Esophagus muscularis mucosa (tissue), 4 donors: ENCODE data around the gene DEFB114. TPM values are rescaled to one million over a fixed set of nuclear protein-coding genes. Genes with fewer than 3 reads are reported as not detected.
"Not testable (repeated sequence)": the region's sequence is repeated elsewhere in the genome, so short reads cannot be mapped to it uniquely, and the experiment has no call there.

Experiments used
- DNase-seq: peaks from one replicate; pipeline ENCODE4 v3.0.0-alpha.2; 2017; ENCODE audit errors: extremely low spot score
- H3K27ac ChIP-seq, 4 donors: fragments of 200-600 bp; sonication (generic); replicated peaks in 1 of 4; 1 replicate in 3 of 4; 2 replicates in 1 of 4; pipeline ENCODE4 v1.5.1; 2016 to 2019; ENCODE audit warnings: mild to moderate bottlenecking in 1 of 4
- H3K27me3 ChIP-seq, 4 donors: fragments of 200-600 bp; sonication (generic); one replicate each; pipeline versions ENCODE4 v1.5.1 to v1.6.0; 2016 to 2019
- H3K36me3 ChIP-seq, 4 donors: fragments of 200-600 bp; sonication (generic); one replicate each; pipeline ENCODE4 v1.5.1; 2016 to 2019
- H3K4me1 ChIP-seq, 4 donors: fragments of 200-600 bp; sonication (generic); one replicate each; pipeline ENCODE4 v1.5.1; 2016 to 2019
- H3K4me3 ChIP-seq, 4 donors: fragments of 200-600 bp; sonication (generic); 1 replicate in 2 of 4; 2 replicates in 2 of 4; pipeline ENCODE4 v1.5.1; 2016 to 2019; ENCODE audit warnings: mild to moderate bottlenecking in 4 of 4, moderate library complexity in 1 of 4
- H3K9me3 ChIP-seq, 4 donors: fragments of 200-600 bp; sonication (generic); 1 replicate in 3 of 4; 2 replicates in 1 of 4; pipeline ENCODE4 v1.5.1; 2016 to 2019
- CTCF ChIP-seq, 3 experiments: fragments of 200-600 bp in 2 of 3; fragments of 450-650 bp in 1 of 3; sonication (generic) in 2 of 3; IDR thresholded peaks; one replicate each; pipeline ENCODE4 v1.5.1; 2017 to 2019; ENCODE audit warnings: antibody characterized with exemption in 3 of 3, mild to moderate bottlenecking in 2 of 3, moderate library complexity in 1 of 3
- EP300 ChIP-seq: sonication (generic); formaldehyde crosslinking; IDR thresholded peaks from one replicate; pipeline ENCODE4 v1.6.1; 2017; ENCODE audit warnings: antibody characterized with exemption
- POLR2A ChIP-seq: fragments of 450-650 bp; IDR thresholded peaks from one replicate; pipeline ENCODE4 v1.6.1; 2017; ENCODE audit warnings: antibody characterized with exemption, moderate library complexity, mild to moderate bottlenecking, low read depth
- POLR2AphosphoS5 ChIP-seq, 2 donors: sonication (generic); formaldehyde crosslinking; IDR thresholded peaks; one replicate each; pipeline ENCODE4 v1.6.1; 2017; ENCODE audit warnings: antibody characterized with exemption in 2 of 2
- WGBS: methylation state at CpG from one replicate; pipeline ENCODE4 v1.1.5; 2018; 5-methylcytosine and 5-hydroxymethylcytosine counted together
- intact Hi-C: fragments of 100-400 bp; cut with DNase I; formaldehyde crosslinking; loops from one replicate; pipeline ENCODE4 v1.15.1; 2023
- total RNA-seq, 4 donors: library from RNA; depleted of rRNA; stranded (reverse); fragments of >200 nt; gene quantifications; one replicate each; pipeline versions ENCODE4 v1.1.0 to v1.2.1, GENCODE V29; 2016

DEFB114 gene
- total RNA-seq, 4 donors from 2014 or later: not detected

GRCh38 chr6:49955847-49956246, 8.1 kb downstream of the DEFB114 start:
- no peak for TF ChIP-seq CTCF (IDR thresholded peaks at IDR 0.05)
- no peak for TF ChIP-seq POLR2A
- TF ChIP-seq EP300: no peak
- TF ChIP-seq POLR2AphosphoS5 (IDR thresholded peaks at IDR 0.05): no peak
- intact Hi-C loops: no loop called here
- no peaks in the 10 kb centered on the region for H3K27me3 ChIP-seq
- no peaks in the 10 kb centered on the region for H3K9me3 ChIP-seq
- no peaks in the 10 kb centered on the region for H3K36me3 ChIP-seq
- H3K4me1 ChIP-seq: no peaks in the 10 kb centered on the region
- H3K4me3 ChIP-seq: no peak overlapping the region
- no peak for DNase-seq
- no peak overlapping the region for H3K27ac ChIP-seq

DNA sequence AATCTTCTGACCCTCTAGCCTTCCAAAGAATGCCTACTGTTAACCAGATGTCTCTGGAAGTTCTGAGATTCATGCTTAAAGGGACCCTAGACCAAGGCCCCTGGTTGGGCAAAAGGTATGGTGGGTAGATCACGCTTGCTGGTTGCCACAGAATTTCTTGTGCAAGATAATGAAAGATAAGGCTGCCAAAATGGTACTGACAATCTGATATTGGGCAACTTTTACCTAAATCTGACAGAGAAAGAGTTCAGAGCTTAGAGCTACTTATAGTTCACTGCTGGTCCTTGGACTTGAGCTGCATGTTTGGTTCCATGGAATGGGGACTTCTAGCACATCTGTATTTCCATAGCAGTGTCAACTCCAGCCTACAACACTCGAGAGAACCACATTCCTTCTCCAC, 12.0 kb downstream of the DEFB114 start:
- Histone ChIP-seq H3K27ac (no peak overlapping the region), H3K4me3 (no peak overlapping the region), H3K4me1 (no peaks in the 10 kb centered on the region), H3K27me3 (no peaks in the 10 kb centered on the region), H3K36me3 (no peaks in the 10 kb centered on the region), H3K9me3 (no peaks in the 10 kb centered on the region)
- intact Hi-C loops: no loop called here
- WGBS: 82% methylated on average over 2 of the region's 2 CpGs
- TF ChIP-seq POLR2A (no peak), EP300 (no peak), POLR2AphosphoS5 (IDR thresholded peaks at IDR 0.05) (no peak), CTCF (IDR thresholded peaks at IDR 0.05) (no peak)
- no peak for DNase-seq

DNA sequence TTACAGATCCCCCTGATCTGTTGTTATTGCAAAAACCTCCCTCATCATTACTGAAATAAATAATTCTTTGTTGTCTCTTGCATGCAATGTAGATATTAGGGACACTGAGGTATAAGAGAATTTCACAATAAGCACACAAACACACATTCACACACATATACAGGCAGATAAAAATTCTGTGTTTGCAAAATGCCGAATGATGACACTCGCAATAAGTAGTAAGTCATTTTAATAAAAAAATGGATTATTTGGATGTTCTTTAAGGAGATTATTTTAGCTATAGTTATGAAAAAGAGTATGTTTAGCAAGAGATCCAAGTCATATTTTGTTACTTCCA, 13.6 kb downstream of the DEFB114 start:
- no peaks in the 10 kb centered on the region for H3K4me1 ChIP-seq
- H3K27me3 ChIP-seq: no peaks in the 10 kb centered on the region
- intact Hi-C loops: no loop called here
- WGBS: 99% methylated on average over 2 of the region's 2 CpGs
- H3K4me3 ChIP-seq: no peak overlapping the region
- DNase-seq: no peak
- no peaks in the 10 kb centered on the region for H3K36me3 ChIP-seq
- H3K9me3 ChIP-seq: no peaks in the 10 kb centered on the region
- TF ChIP-seq CTCF (IDR thresholded peaks at IDR 0.05): no peak
- TF ChIP-seq POLR2A: no peak
- H3K27ac ChIP-seq: no peak overlapping the region

GRCh38 chr6:49949062-49949461, 14.9 kb downstream of the DEFB114 start:
- no peak overlapping the region for H3K4me3 ChIP-seq
- no peaks in the 10 kb centered on the region for H3K36me3 ChIP-seq
- intact Hi-C loops: no loop called here
- H3K9me3 ChIP-seq: no peaks in the 10 kb centered on the region
- DNase-seq: no peak
- no peaks in the 10 kb centered on the region for H3K4me1 ChIP-seq
- TF ChIP-seq POLR2AphosphoS5 (IDR thresholded peaks at IDR 0.05) (no peak), CTCF (IDR thresholded peaks at IDR 0.05) (no peak), EP300 (no peak)
- no peak overlapping the region for H3K27ac ChIP-seq
- no peaks in the 10 kb centered on the region for H3K27me3 ChIP-seq
- 92% methylated on average over 4 of the region's 4 CpGs for WGBS

DNA sequence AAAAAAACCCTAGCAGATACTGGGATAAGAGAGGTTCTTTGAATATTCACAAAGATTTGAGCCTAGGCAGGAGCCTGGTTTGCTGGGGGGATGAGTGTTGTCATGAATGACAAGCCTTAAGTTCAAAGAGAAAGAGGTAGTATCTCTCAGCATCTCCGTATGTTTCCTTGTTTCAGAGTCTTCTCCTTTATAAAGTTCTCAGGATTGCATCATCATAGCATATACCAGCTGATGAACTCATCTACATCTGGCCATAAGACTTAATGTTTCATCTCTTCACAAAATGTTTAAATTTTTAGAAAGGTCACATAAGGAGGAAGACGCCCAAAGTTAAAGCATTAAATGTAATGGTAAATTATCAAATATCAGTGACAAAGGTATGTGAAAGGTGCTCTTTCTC, 17.1 kb downstream of the DEFB114 start:
- H3K4me1 ChIP-seq: no peaks in the 10 kb centered on the region
- no peaks in the 10 kb centered on the region for H3K36me3 ChIP-seq
- no peak for TF ChIP-seq CTCF (IDR thresholded peaks at IDR 0.05)
- TF ChIP-seq EP300: no peak
- TF ChIP-seq POLR2AphosphoS5 (IDR thresholded peaks at IDR 0.05): no peak
- TF ChIP-seq POLR2A: no peak
- no peaks in the 10 kb centered on the region for H3K27me3 ChIP-seq
- H3K4me3 ChIP-seq: no peak overlapping the region
- no peak overlapping the region for H3K27ac ChIP-seq
- WGBS: 85% methylated on average over 2 of the region's 2 CpGs
- H3K9me3 ChIP-seq: no peaks in the 10 kb centered on the region
- intact Hi-C loops: no loop called here
- DNase-seq: no peak

DNA sequence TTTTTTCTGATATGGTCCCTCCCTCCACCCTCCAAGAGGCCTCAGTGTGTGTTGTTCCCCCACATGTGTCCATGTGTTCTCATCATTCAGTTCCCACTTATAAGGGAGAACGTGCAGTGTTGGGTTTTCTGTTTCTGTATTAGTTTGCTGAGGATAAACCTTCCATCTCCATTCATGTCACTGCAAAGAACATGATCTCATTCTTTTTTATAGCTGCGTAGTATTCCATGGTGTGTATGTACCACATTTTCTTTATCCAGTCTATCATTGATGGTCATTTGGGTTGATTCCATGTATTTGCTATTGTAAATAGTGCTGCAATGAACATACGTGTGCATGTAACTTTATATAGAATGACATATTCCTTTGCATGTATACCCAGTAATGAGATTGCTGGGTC, 19.9 kb downstream of the DEFB114 start:
- H3K27ac ChIP-seq, H3K27me3 ChIP-seq, H3K4me1 ChIP-seq, H3K9me3 ChIP-seq, H3K4me3 ChIP-seq, H3K36me3 ChIP-seq, DNase-seq, intact Hi-C loops: not testable (repeated sequence)
- 92% methylated on average over 3 of the region's 3 CpGs for WGBS
